Measurements from ENCODE around the gene TLE4. TPM values are rescaled to one million over a fixed set of nuclear protein-coding genes. Genes with fewer than 3 reads are reported as not detected.
"Not testable (repeated sequence)": the region's sequence is repeated elsewhere in the genome, so short reads cannot be mapped to it uniquely, and the experiment has no call there.

Gene TLE4
- polyA plus RNA-seq, 6 donors from 2014 or later = 13.1 to 34.6 (median 26.0) TPM

- peak overlapping the region in 1 of 6 donors; percentile 47 for H3K27ac Mint-ChIP-seq
- H3K4me1 Mint-ChIP-seq = peaks cover 9 to 45% (median 30%) of the 10 kb centered on the region in 3 donors
- no peak for DNase-seq
- no peak overlapping the region for H3K4me3 Mint-ChIP-seq
- ATAC-seq (ENCODE audit: low read depth in 2 of 2) = no peak
- H3K27me3 Mint-ChIP-seq = no peaks in the 10 kb centered on the region
- peaks cover 36% of the 10 kb centered on the region in 2 donors for H3K36me3 Mint-ChIP-seq
- H3K9me3 Mint-ChIP-seq = peaks cover 0 to 14% (median 4%) of the 10 kb centered on the region in 7 donors
Observed at GRCh38 chr9:79637177-79637925, 65.6 kb downstream of the TLE4 start.

- Mint-ChIP-seq H3K27ac (peak overlapping the region in 2 of 6 donors; percentile 71 to 77), H3K4me3 (no peak overlapping the region), H3K4me1 (peaks cover 9 to 40% (median 26%) of the 10 kb centered on the region in 3 donors), H3K36me3 (peaks cover 48 to 50% of the 10 kb centered on the region in 2 donors), H3K9me3 (peaks cover 3 to 27% (median 12%) of the 10 kb centered on the region in 7 donors), H3K27me3 (no peaks in the 10 kb centered on the region)
- no peak for ATAC-seq (ENCODE audit: low read depth in 2 of 2)
- DNase-seq = no peak
Observed at GRCh38 chr9:79638806-79639205, 67.0 kb downstream of the TLE4 start.

- ATAC-seq (ENCODE audit: low read depth in 2 of 2) = no peak
- Mint-ChIP-seq H3K27me3 (no peaks in the 10 kb centered on the region), H3K4me1 (peaks cover 9 to 45% (median 26%) of the 10 kb centered on the region in 3 donors), H3K9me3 (peaks cover 6 to 32% (median 17%) of the 10 kb centered on the region in 7 donors), H3K36me3 (peaks cover 54 to 55% of the 10 kb centered on the region in 2 donors), H3K4me3 (no peak overlapping the region), H3K27ac (peak overlapping the region in 1 of 6 donors; percentile 58)
- DNase-seq = no peak
Observed at GRCh38 chr9:79639354-79639753, 67.6 kb downstream of the TLE4 start.

GRCh38 chr9:79640067-79640466, 68.3 kb downstream of the TLE4 start:
- H3K4me3 Mint-ChIP-seq; DNase-seq; ATAC-seq (ENCODE audit: low read depth in 2 of 2); H3K27me3 Mint-ChIP-seq: not testable (repeated sequence)
- H3K4me1 Mint-ChIP-seq = peaks cover 9 to 45% (median 29%) of the 10 kb centered on the region in 3 donors
- peaks cover 59 to 61% of the 10 kb centered on the region in 2 donors for H3K36me3 Mint-ChIP-seq
- H3K9me3 Mint-ChIP-seq = peaks cover 9 to 39% (median 21%) of the 10 kb centered on the region in 7 donors
- H3K27ac Mint-ChIP-seq = peak overlapping the region in 1 of 6 donors; percentile 58

- no peak for DNase-seq
- no peak overlapping the region for H3K27ac Mint-ChIP-seq
- ATAC-seq (ENCODE audit: low read depth in 2 of 2) = no peak
- H3K4me1 Mint-ChIP-seq = peaks cover 9 to 42% (median 23%) of the 10 kb centered on the region in 3 donors
- no peaks in the 10 kb centered on the region for H3K27me3 Mint-ChIP-seq
- H3K4me3 Mint-ChIP-seq = peak overlapping the region in 1 of 8 donors; percentile 35
- H3K9me3 Mint-ChIP-seq = peaks cover 9 to 40% (median 21%) of the 10 kb centered on the region in 7 donors
- H3K36me3 Mint-ChIP-seq = peaks cover 59 to 61% of the 10 kb centered on the region in 2 donors
Observed at GRCh38 chr9:79641070-79641469, 69.3 kb downstream of the TLE4 start.

- H3K9me3 Mint-ChIP-seq = peaks cover 9 to 37% (median 21%) of the 10 kb centered on the region in 7 donors
- DNase-seq (no peak), ATAC-seq (ENCODE audit: low read depth in 2 of 2) (no peak)
- H3K4me3 Mint-ChIP-seq = no peak overlapping the region
- H3K4me1 Mint-ChIP-seq = peaks cover 7 to 35% (median 13%) of the 10 kb centered on the region in 3 donors
- H3K36me3 Mint-ChIP-seq = peaks cover 46 to 55% of the 10 kb centered on the region in 2 donors
- no peaks in the 10 kb centered on the region for H3K27me3 Mint-ChIP-seq
- no peak overlapping the region for H3K27ac Mint-ChIP-seq
Observed at GRCh38 chr9:79642671-79643070, 70.9 kb downstream of the TLE4 start.

GRCh38 chr9:79644048-79644447, 72.3 kb downstream of the TLE4 start:
- ATAC-seq (ENCODE audit: low read depth in 2 of 2) (no peak), DNase-seq (no peak)
- Mint-ChIP-seq H3K9me3 (peaks cover 6 to 28% (median 14%) of the 10 kb centered on the region in 7 donors), H3K4me1 (peaks cover 3 to 32% (median 7%) of the 10 kb centered on the region in 3 donors), H3K27ac (no peak overlapping the region), H3K4me3 (no peak overlapping the region), H3K36me3 (peaks cover 32 to 44% of the 10 kb centered on the region in 2 donors), H3K27me3 (no peaks in the 10 kb centered on the region)

GRCh38 chr9:79644601-79645000, 72.8 kb downstream of the TLE4 start:
- Mint-ChIP-seq H3K27ac (no peak overlapping the region), H3K27me3 (no peaks in the 10 kb centered on the region), H3K9me3 (peaks cover 6 to 28% (median 14%) of the 10 kb centered on the region in 7 donors), H3K36me3 (peaks cover 32 to 41% of the 10 kb centered on the region in 2 donors), H3K4me1 (peaks cover 3 to 32% (median 7%) of the 10 kb centered on the region in 3 donors), H3K4me3 (peak overlapping the region in 1 of 8 donors; percentile 12)
- DNase-seq = no peak
- ATAC-seq (ENCODE audit: low read depth in 2 of 2) = no peak

- DNase-seq (no peak), ATAC-seq (ENCODE audit: low read depth in 2 of 2) (no peak)
- Mint-ChIP-seq H3K4me1 (peaks cover 3 to 30% (median 4%) of the 10 kb centered on the region in 3 donors), H3K36me3 (peaks cover 32 to 36% of the 10 kb centered on the region in 2 donors), H3K4me3 (no peak overlapping the region), H3K27me3 (no peaks in the 10 kb centered on the region), H3K9me3 (peaks cover 6 to 28% (median 14%) of the 10 kb centered on the region in 7 donors), H3K27ac (no peak overlapping the region)
Observed at GRCh38 chr9:79645110-79645509, 73.3 kb downstream of the TLE4 start.

- Mint-ChIP-seq H3K9me3 (peaks cover 6 to 28% (median 14%) of the 10 kb centered on the region in 7 donors), H3K27me3 (no peaks in the 10 kb centered on the region), H3K27ac (no peak overlapping the region), H3K36me3 (peaks cover 34 to 35% of the 10 kb centered on the region in 2 donors), H3K4me1 (peaks cover 6 to 33% (median 12%) of the 10 kb centered on the region in 3 donors), H3K4me3 (no peak overlapping the region)
- DNase-seq = no peak
- no peak for ATAC-seq (ENCODE audit: low read depth in 2 of 2)
Observed at GRCh38 chr9:79646096-79646495, 74.3 kb downstream of the TLE4 start.

GRCh38 chr9:79651251-79651795, 79.6 kb downstream of the TLE4 start:
- ATAC-seq (ENCODE audit: low read depth in 2 of 2) = no peak
- DNase-seq = no peak
- H3K4me1 Mint-ChIP-seq = peaks cover 3 to 15% (median 12%) of the 10 kb centered on the region in 3 donors
- peaks cover 13 to 28% of the 10 kb centered on the region in 2 donors for H3K36me3 Mint-ChIP-seq
- no peaks in the 10 kb centered on the region for H3K9me3 Mint-ChIP-seq
- H3K27me3 Mint-ChIP-seq = no peaks in the 10 kb centered on the region
- peak overlapping the region in 4 of 6 donors; percentile 15 to 79 (median 58) for H3K27ac Mint-ChIP-seq
- no peak overlapping the region for H3K4me3 Mint-ChIP-seq

- H3K4me3 Mint-ChIP-seq = peak overlapping the region in 1 of 8 donors; percentile 13
- H3K4me1 Mint-ChIP-seq = peaks cover 3 to 15% (median 12%) of the 10 kb centered on the region in 3 donors
- H3K27ac Mint-ChIP-seq = no peak overlapping the region
- DNase-seq (no peak), ATAC-seq (ENCODE audit: low read depth in 2 of 2) (no peak)
- H3K27me3 Mint-ChIP-seq = no peaks in the 10 kb centered on the region
- H3K9me3 Mint-ChIP-seq = no peaks in the 10 kb centered on the region
- H3K36me3 Mint-ChIP-seq = peaks cover 26 to 40% of the 10 kb centered on the region in 2 donors
Observed at GRCh38 chr9:79652598-79652997, 80.8 kb downstream of the TLE4 start.

- not testable (repeated sequence) for H3K4me3 Mint-ChIP-seq; DNase-seq; H3K27me3 Mint-ChIP-seq; H3K27ac Mint-ChIP-seq; ATAC-seq (ENCODE audit: low read depth in 2 of 2); H3K9me3 Mint-ChIP-seq
- peaks cover 26 to 51% of the 10 kb centered on the region in 2 donors for H3K36me3 Mint-ChIP-seq
- peaks cover 3 to 15% (median 12%) of the 10 kb centered on the region in 3 donors for H3K4me1 Mint-ChIP-seq
Observed at GRCh38 chr9:79654591-79655382, 83.0 kb downstream of the TLE4 start.
